HG03432 (cell line): ENCODE results near the gene NPDC1.

Source experiments
- ATAC-seq: cut with Tn5 transposase; IDR thresholded peaks from one replicate; pipeline ENCODE4 v1.9.1; 2021; ENCODE audit warnings: mild to moderate bottlenecking, moderate library complexity; ENCODE audit not compliant: unreplicated experiment

NPDC1 gene

DNA sequence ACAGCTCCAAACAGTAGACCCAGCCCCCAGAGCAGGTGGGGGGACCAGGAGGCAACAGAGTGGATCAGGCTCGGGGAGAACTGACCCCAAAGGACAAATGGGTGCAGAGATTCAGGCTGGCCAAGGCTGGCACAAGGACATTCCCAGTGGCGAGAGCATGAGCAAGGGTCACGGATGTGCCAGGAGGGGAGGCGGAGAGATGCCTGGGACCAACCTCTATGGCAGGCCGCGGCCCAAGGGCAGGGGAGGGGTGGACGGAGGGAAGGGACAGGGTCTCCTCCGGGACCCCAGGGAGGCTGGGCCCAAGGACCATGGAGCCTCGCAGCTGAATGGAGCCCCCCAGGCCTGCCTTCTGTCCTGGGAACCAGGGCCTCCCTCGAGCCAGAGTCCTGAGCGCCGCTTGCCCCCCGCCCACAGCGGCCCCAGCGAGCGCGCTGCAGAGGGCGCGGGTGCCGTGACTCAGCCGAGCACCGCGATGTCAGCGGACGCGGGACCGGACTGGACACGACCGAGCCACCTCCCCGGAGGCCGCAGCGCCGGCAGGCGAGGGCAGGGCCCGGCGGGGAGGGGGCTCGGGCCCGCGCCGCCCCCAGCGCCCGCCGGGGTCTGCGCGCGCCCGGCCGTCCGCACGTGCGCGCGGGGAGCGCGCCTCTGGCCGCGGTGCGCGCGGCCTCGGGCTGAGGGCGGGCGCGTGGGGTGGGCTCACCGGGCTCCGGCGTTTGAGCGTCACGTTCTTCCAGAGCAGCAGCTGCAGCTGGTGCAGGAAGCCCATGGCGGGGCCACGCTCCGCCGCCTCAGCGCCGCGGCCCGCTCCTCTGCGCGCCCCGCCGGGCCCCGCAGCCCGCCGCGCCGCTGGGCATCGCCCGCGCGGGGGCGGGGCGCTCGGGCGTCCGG, 18.4 kb downstream of the NPDC1 start, which contains the start of gene ABCA2:
Gene ABCA2, minus strand, starts transcription at position 869 of the 894 bp plus-strand sequence. Its CDS starts 97 bp downstream, at position 772.
- no peak for ATAC-seq

GRCh38 chr9:137026828-137027227, 19.1 kb downstream of the NPDC1 start:
- ATAC-seq = no peak

GRCh38 chr9:137026384-137026783, 19.6 kb downstream of the NPDC1 start:
- ATAC-seq = no peak

DNA sequence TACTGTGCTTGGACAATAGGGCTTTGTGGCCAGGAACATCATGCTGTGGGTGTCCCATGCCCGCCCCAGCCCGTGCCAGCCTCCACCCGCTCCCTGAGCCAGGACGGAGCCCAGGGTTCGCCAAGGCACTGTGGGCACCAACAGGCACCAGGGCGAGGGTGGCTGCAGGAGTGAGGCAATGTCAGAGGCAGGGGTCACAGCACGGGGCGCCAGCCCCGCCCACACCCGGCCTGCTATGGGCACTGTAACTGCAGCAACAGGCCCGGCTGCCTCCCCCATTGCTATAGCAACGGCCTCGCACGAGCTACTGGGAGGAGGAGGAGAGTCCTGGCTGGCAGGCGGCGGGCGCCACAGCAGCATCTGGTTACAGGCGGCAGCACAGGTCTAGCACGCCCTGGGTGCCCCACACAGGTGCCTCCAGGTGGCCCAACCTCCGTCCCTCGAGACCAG, 20.4 kb downstream of the NPDC1 start:
- no peak for ATAC-seq

DNA sequence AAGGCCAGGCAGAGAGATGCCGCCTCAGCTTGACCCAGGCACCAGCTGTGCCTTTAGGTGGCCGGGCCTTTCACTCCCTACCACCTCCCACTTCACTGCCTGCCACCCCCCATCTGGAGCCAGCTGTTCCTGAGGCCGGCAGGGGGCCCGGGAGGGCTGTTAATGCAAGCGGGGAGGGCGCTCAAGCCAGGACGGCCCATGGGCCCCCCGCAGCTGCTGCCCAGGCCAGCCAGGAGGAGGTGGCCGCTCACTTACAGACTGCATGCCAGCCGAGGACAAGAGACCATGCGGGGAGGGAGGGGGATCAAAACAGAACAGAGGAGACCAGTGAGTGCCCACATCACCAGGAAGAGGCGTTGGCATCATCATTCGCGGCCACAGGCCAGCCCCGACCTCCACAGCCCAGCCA, 22.4 kb downstream of the NPDC1 start:
- no peak for ATAC-seq

DNA sequence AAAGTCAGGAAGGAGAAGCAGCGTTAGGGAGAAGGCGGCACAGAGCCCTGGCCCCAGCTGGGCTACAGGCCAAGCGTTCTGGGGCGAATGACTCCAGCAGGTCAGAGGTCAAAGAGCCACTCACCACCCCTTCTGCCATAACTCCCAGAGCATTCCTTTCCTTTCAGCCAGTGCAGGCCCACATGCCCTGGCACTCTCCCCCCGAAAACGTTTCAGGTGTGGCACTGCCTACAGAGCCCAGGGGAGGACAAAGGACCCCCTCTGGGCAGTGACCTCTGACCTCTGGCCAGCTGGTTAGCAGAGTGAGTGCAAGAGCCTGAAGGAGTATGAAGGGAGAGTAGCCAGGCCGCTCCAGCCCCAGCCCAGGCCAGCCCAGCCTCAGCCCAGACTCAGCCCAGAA, 22.8 kb downstream of the NPDC1 start:
- ATAC-seq = no peak

DNA sequence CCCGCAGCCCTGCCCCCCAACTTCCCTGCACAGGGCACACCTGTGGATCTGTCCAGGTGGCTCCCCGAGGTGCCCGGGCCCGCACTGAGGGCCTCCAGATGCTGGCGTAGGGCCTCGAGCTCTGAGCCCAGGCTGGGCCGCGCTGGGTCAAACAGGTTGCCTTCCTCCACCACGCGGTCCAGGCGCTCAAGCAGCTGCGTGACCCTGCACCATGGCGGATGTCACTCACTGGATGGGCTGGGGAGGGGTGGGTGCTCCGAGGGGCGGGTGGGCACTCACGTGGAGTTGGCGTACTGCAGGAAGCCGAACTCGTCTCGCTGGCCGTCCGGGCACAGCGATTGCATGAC, 23.3 kb downstream of the NPDC1 start:
- ATAC-seq = no peak

GRCh38 chr9:137021979-137022661, 23.9 kb downstream of the NPDC1 start:
- ATAC-seq = no peak

GRCh38 chr9:137021568-137021978, 24.4 kb downstream of the NPDC1 start:
- ATAC-seq = no peak

GRCh38 chr9:137020771-137021567, 25.0 kb downstream of the NPDC1 start:
- no peak for ATAC-seq

- ATAC-seq = no peak
Observed at GRCh38 chr9:137019891-137020683, 25.9 kb downstream of the NPDC1 start.

DNA sequence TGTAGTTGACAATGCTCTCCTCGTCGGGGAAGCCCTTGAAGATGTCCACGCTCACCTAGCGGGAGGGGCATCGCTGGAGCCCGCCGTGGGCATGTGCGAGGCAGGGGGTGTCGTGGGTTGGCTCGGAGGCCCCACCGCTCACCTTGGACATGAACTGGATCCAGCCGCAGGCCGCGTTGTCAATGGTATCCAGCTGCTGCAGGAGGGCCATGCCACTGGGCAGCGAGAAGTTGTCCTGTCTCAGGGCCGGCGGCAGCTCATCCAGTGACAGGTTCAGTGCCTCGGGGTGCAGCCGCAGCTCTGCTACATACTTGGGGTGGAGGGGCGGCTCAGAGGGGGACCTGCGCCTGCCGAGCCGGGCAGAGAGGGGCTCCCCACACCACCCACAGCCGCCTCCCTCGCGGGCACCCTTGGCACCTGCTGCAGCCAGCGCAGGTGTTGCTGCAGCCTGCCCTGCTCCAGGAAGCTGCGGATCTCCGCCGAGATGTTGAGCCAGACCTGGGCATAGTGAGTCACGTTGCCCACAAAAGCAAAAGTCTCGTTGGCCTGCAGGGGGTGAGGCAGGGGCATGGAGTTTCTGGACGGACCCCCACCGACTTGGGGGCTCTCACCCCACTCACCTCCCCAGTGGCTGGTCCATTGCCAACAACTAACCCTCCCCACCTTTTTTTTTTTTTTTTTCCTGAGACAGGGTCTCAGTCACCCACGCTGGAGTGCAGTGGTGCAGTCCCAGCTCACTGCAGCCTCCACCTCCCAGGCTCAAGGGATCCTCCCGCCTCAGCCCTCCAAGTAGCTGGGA, 27.0 kb downstream of the NPDC1 start:
- no peak for ATAC-seq

- ATAC-seq = no peak
Observed at GRCh38 chr9:137017791-137018497, 28.0 kb downstream of the NPDC1 start.

DNA sequence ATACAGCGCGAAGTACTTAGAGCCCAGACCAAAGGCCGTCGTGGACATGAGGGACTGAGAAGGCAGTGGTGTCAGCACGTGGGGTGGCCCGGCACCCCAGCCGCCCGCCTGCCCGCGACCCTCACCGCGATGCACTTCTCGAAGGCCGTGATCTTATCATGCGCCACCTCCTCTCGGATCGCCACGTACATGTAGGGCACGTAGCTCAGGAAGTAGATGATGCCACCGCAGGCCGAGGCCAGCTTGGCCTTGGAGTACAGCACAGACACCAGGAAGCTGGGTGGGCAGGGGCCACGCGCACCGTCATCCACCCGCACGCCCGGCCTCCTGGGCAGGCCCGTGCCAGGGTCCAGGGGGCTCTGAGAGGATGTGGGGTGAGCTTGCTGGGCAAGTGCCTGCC, 28.9 kb downstream of the NPDC1 start:
- ATAC-seq = no peak

DNA sequence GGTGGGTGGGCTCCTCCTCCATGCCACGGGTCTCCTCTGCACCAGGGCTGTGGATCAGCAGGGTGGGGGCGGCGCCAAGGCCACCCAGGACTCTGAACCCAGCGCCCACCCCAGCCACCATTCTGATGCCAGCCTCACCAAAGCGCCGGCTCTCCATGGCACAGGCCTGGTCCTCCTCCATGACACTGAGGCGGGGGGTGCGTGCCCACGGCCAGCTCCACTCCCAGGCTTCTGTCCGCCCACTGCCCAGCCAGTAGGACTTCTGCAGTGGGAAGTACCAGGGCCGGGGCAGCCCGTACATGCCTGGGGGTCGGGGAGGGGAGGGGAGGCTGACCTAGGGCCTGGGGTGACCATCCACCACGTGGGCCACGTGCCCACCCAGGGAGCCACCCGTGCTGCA, 29.5 kb downstream of the NPDC1 start:
- ATAC-seq = no peak

DNA sequence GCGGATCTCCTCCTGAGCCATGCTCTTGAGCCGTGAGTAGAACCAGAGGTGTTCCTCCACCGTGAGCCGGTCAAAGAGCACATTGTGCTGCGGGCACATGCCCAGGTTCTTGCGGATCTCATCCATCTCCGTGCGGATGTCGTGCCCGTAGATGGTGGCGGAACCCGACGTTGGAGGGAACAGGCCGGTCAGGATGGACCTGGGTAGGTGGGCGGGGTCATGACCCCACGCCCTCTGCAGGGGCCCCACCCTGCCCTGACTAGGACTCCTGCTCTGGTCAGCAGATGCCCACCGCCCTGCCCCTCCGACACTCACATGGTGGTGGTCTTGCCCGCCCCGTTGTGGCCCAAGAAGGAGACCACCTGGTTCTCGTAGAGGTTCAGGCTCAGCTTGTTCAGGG, 30.0 kb downstream of the NPDC1 start:
- ATAC-seq = no peak

DNA sequence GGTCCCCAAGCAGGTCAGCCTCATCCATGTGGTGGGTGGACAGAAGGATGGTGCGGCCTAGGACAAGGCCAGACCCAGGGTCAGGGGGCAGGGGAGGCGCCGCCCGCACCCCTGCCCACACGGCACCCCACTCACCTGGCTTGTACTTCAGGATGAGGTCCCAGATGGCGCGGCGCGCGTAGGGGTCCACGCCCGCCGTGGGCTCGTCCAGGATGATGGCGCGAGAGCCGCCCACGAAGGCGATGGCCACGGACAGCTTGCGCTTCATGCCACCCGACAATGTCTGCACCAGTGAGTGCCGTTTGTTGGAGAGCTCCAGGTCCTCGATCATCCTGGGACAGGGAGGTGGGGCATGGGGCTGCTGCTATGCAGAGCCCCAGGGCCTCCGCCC, 30.4 kb downstream of the NPDC1 start:
- no peak for ATAC-seq

DNA sequence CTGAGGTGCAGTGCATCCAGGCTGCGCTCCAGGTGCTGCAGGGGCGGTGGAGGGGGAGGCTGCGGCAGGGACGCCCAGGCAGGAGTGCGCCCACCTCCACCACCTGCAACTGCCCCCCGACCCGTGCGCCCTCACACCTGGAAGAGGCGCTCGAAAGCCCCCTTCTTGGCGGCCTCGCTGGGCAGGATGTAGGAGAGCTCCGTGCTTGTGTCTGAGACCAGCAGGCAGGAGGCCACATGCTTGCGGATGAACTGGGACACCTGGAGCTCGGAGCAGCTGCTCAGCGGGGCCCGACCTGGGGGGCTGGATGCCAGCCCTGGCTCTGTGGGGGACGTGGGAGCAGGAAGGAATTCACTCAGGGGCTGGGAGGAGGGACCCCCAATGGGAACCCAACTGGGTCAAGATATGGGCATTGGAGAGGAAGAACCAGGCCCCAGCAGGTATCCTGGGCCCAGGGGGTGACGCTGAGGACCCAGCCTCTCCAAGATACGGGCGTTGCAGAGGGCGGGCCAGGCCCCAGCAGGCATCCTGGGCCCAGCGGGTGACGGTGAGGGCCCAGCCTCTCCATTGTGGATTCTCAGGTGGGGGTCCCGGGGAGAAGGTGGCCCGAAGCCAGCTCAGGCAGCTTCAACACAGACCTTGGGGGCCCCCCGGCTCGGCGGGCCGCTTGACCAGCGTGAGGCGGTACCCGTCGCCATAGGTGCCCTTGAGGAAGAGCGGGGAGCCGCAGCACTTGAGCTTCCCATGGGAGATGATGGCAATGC, 31.0 kb downstream of the NPDC1 start:
- ATAC-seq = no peak
